Stimulated activated CD4-positive, alpha-beta T cell treated with anti-CD3 and anti-CD28 coated beads, TNF-alpha, amount 100 ng/mL, for 4 hours (primary cell): ENCODE data around the gene MECR.
"Not testable (repeated sequence)": the region's sequence is repeated elsewhere in the genome, so short reads cannot be mapped to it uniquely, and the experiment has no call there.

Experiments
- DNase-seq, 3 experiments: peaks; one replicate each; pipeline ENCODE4 v3.0.0-alpha.2; 2020; ENCODE audit warnings: low read depth in 3 of 3

MECR gene

GRCh38 chr1:29235955-29236711 is 5.4 kb upstream of the MECR start, which contains the start of gene PTPRU:
TSS of gene PTPRU (plus strand) at chr1:29236522. CDS start at chr1:29236645, 123 bp downstream.
- peak; percentile 60 to 86 (median 63) for DNase-seq

GRCh38 chr1:29234881-29235280 is 4.1 kb upstream of the MECR start:
- not testable (repeated sequence) for DNase-seq

- DNase-seq = no peak
Observed at GRCh38 chr1:29234471-29234870, 3.7 kb upstream of the MECR start.

- no peak for DNase-seq
Observed at GRCh38 chr1:29233693-29234092, 3.0 kb upstream of the MECR start.

GRCh38 chr1:29232387-29232786 is 1.7 kb upstream of the MECR start:
- DNase-seq = no peak

- no peak for DNase-seq
Observed at GRCh38 chr1:29230204-29230552, 556 bp downstream of the MECR start.

- no peak for DNase-seq
Observed at GRCh38 chr1:29227511-29227910, 3.2 kb downstream of the MECR start.

- DNase-seq = no peak
Observed at GRCh38 chr1:29225361-29225760, 5.4 kb downstream of the MECR start.

- DNase-seq = no peak
Observed at GRCh38 chr1:29224356-29224837, 6.3 kb downstream of the MECR start.

GRCh38 chr1:29223521-29223920 is 7.2 kb downstream of the MECR start:
- no peak for DNase-seq

- no peak for DNase-seq
Observed at GRCh38 chr1:29222686-29223085, 8.0 kb downstream of the MECR start.

- not testable (repeated sequence) for DNase-seq
Observed at GRCh38 chr1:29222260-29222659, 8.5 kb downstream of the MECR start.

GRCh38 chr1:29221296-29221695 is 9.4 kb downstream of the MECR start:
- DNase-seq = no peak

- DNase-seq = no peak
Observed at GRCh38 chr1:29218223-29218622, 12.5 kb downstream of the MECR start.

GRCh38 chr1:29217633-29218032 is 13.1 kb downstream of the MECR start:
- no peak for DNase-seq

- no peak for DNase-seq
Observed at GRCh38 chr1:29213055-29213454, 17.7 kb downstream of the MECR start.

- no peak for DNase-seq
Observed at GRCh38 chr1:29211086-29212030, 19.4 kb downstream of the MECR start.

GRCh38 chr1:29210278-29211085 is 20.3 kb downstream of the MECR start:
- DNase-seq = no peak

GRCh38 chr1:29209173-29209572 is 21.6 kb downstream of the MECR start:
- no peak for DNase-seq

- no peak for DNase-seq
Observed at GRCh38 chr1:29208442-29208841, 22.3 kb downstream of the MECR start.

- peak; percentile 75 to 91 (median 87) for DNase-seq
Observed at GRCh38 chr1:29202584-29203340, 28.0 kb downstream of the MECR start.
